Measurements from ENCODE around the gene BIN1. TPM values are rescaled to one million over a fixed set of nuclear protein-coding genes. Genes with fewer than 3 reads are reported as not detected.

The BIN1 gene
- polyA plus RNA-seq, 1 donor from 2014 or later: 61.9 TPM

GRCh38 chr2:127140538-127140937, 33.6 kb upstream of the BIN1 start:
- H3K36me3 ChIP-seq (ENCODE audit: insufficient read depth, low read length): no peaks in the 10 kb centered on the region
- H4K20me1 ChIP-seq (ENCODE audit: insufficient read depth): no peaks in the 10 kb centered on the region
- H3K4me2 ChIP-seq (ENCODE audit: low read length): no peak overlapping the region
- no peak overlapping the region for H3K4me3 ChIP-seq (ENCODE audit: low read length)
- no peaks in the 10 kb centered on the region for H3K27me3 ChIP-seq (ENCODE audit: insufficient read depth, low read depth, low read length)
- no peaks in the 10 kb centered on the region for H3K79me2 ChIP-seq (replicated peaks; ENCODE audit: insufficient read depth, low read length)
- H3K9me2 ChIP-seq (ENCODE audit: insufficient read depth, low read length): no peaks in the 10 kb centered on the region
- H3K9me3 ChIP-seq (ENCODE audit: low read length): no peaks in the 10 kb centered on the region
- H3K27ac ChIP-seq (ENCODE audit: low read length): no peak overlapping the region
- no peak overlapping the region for H3K9ac ChIP-seq (ENCODE audit: low read length)
- TF ChIP-seq REST (IDR thresholded peaks at IDR 0.05; ENCODE audit: borderline replicate concordance) (no peak), CTCF (IDR thresholded peaks at IDR 0.05; ENCODE audit: poor library complexity, severe bottlenecking) (no peak), SMC3 (conservative IDR thresholded peaks at IDR 0.05; ENCODE audit: poor library complexity) (no peak), POLR2AphosphoS5 (IDR thresholded peaks at IDR 0.05) (no peak)
- H2AFZ ChIP-seq (ENCODE audit: low read depth, low read length): no peak overlapping the region
- H3F3A ChIP-seq (ENCODE audit: insufficient read depth, low read length, poor library complexity, severe bottlenecking): no peaks in the 10 kb centered on the region

DNA sequence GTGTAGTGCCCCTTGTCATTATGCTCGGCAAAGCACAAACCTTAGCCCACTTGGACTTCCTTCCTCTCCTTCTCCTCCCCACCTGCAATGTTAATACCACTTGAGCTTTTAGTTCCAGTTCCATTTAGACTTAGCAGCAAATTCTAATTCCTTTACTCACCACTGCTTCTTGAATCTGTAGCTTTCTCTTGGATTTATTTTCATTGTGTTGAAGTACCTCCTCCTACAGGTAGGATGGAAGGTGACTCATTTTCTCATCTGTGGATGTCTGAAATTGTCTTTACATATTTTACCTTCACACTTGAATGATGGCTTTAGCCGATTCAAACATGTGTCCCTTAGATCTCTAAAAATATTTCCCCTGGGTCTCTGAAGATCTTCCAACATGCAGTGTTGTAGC, 32.8 kb upstream of the BIN1 start:
- Histone ChIP-seq H3K9ac (ENCODE audit: low read length) (no peak overlapping the region), H3K27ac (ENCODE audit: low read length) (no peak overlapping the region), H2AFZ (ENCODE audit: low read depth, low read length) (no peak overlapping the region), H3K36me3 (ENCODE audit: insufficient read depth, low read length) (no peaks in the 10 kb centered on the region), H3K4me2 (ENCODE audit: low read length) (no peak overlapping the region), H3K4me3 (ENCODE audit: low read length) (no peak overlapping the region), H3K27me3 (ENCODE audit: insufficient read depth, low read depth, low read length) (no peaks in the 10 kb centered on the region), H3F3A (ENCODE audit: insufficient read depth, low read length, poor library complexity, severe bottlenecking) (no peaks in the 10 kb centered on the region), H3K79me2 (replicated peaks; ENCODE audit: insufficient read depth, low read length) (no peaks in the 10 kb centered on the region), H3K9me2 (ENCODE audit: insufficient read depth, low read length) (no peaks in the 10 kb centered on the region), H3K9me3 (ENCODE audit: low read length) (no peaks in the 10 kb centered on the region), H4K20me1 (ENCODE audit: insufficient read depth) (no peaks in the 10 kb centered on the region)
- TF ChIP-seq EZH2 (IDR thresholded peaks at IDR 0.05; ENCODE audit: borderline replicate concordance, insufficient read depth, low read length, poor library complexity, severe bottlenecking) (no peak), MXI1 (conservative IDR thresholded peaks at IDR 0.05; ENCODE audit: poor library complexity, severe bottlenecking) (no peak), CTCF (IDR thresholded peaks at IDR 0.05; ENCODE audit: poor library complexity, severe bottlenecking) (no peak), EP300 (conservative IDR thresholded peaks at IDR 0.05; ENCODE audit: poor library complexity, severe bottlenecking) (no peak)
